HepG2 (cell line): ENCODE data around the gene PSORS1C2. TPM values are rescaled to one million over a fixed set of nuclear protein-coding genes. Genes with fewer than 3 reads are reported as not detected.

Source experiments
- ATAC-seq: fragments of 200-7000 bp; cut with Tn5 transposase; 3 replicates; pipeline ENCODE4 v1.9.1; 2020; ENCODE audit warnings: mild to moderate bottlenecking, moderate library complexity
- BruUV-seq: library from RNA; stranded (reverse); fragments of 400-500 nt; replicated peaks from 2 replicates; lab custom pipeline; 2021; lab: Mats Ljungman, UMichigan
- CTCF ChIA-PET: fragments of 300-600 bp; formaldehyde crosslinking; extraction: SDS; loops from one replicate; lab custom pipeline; 2021; ENCODE audit warnings: low total read pairs, inconsistent platforms, low intra/inter-chr PET ratio; lab: Yijun Ruan, JAX
- POLR2A ChIA-PET: fragments of 350-600 bp; sonication (Branson Sonifier 250); formaldehyde crosslinking; loops from one replicate; lab custom pipeline; 2020; ENCODE audit warnings: antibody characterized with exemption, inconsistent platforms; lab: Yijun Ruan, JAX
- DNase-seq: peaks from one replicate; pipeline ENCODE4 v3.0.0-alpha.2; 2015; ENCODE audit warnings: low spot score
- FAIRE-seq: peaks from 3 replicates; lab custom pipeline; 2011; peaks lifted over from hg19 to GRCh38; lab: Jason Lieb, UNC
- H2AFZ ChIP-seq: one replicate; pipeline ENCODE4 v1.6.1; 2011; ENCODE audit warnings: low read length, inconsistent platforms
- H3K27ac ChIP-seq: fragments of 300-600 bp; 3 replicates; pipeline ENCODE4 v1.8.0; 2011; ENCODE audit warnings: mixed run types, mild to moderate bottlenecking, mixed read lengths, low read length, inconsistent platforms; ENCODE audit not compliant: insufficient read depth; ENCODE audit errors: extremely low read length
- H3K27me3 ChIP-seq, 2 experiments: fragments of 200-600 bp in 1 of 2; 2 replicates in 1 of 2; 3 replicates in 1 of 2; pipeline versions ENCODE4 v1.6.0 to v1.8.0; 2011; ENCODE audit warnings: low read length in 2 of 2, mild to moderate bottlenecking in 2 of 2, moderate library complexity in 2 of 2, inconsistent platforms in 1 of 2; ENCODE audit not compliant: insufficient read depth in 2 of 2, control insufficient read depth in 1 of 2
- H3K36me3 ChIP-seq, 2 experiments: fragments of 200-600 bp in 1 of 2; replicated peaks in 1 of 2; 2 replicates in 1 of 2; 3 replicates in 1 of 2; pipeline versions ENCODE4 v1.5.1 to v1.8.0; 2011; ENCODE audit warnings: low read length in 2 of 2, inconsistent platforms in 1 of 2; ENCODE audit not compliant: insufficient read depth in 2 of 2, control insufficient read depth in 1 of 2
- H3K4me1 ChIP-seq: 2 replicates; pipeline ENCODE4 v1.5.1; 2012; ENCODE audit warnings: low read length, inconsistent platforms; ENCODE audit not compliant: insufficient read depth
- H3K4me2 ChIP-seq: 2 replicates; pipeline ENCODE4 v1.6.0; 2011; ENCODE audit warnings: low read depth, low read length, inconsistent platforms
- H3K4me3 ChIP-seq, 3 experiments: fragments of 200-600 bp in 1 of 3; sonication (generic), shearing (Covaris generic) in 1 of 3; replicated peaks in 1 of 3; 2 replicates each; pipeline ENCODE4 v1.5.1; 2011 to 2016; ENCODE audit warnings: low read length in 3 of 3, inconsistent platforms in 2 of 3, low read depth in 2 of 3, mild to moderate bottlenecking in 2 of 3, control low read depth in 1 of 3, mixed read lengths in 1 of 3; ENCODE audit not compliant: insufficient read depth in 1 of 3
- H3K79me2 ChIP-seq: one replicate; pipeline ENCODE4 v1.6.1; 2011; ENCODE audit warnings: low read length, inconsistent platforms; ENCODE audit not compliant: insufficient read depth
- H3K9ac ChIP-seq: 2 replicates; pipeline ENCODE4 v1.6.0; 2011; ENCODE audit warnings: mild to moderate bottlenecking, low read depth, low read length, inconsistent platforms; ENCODE audit not compliant: insufficient read depth
- H3K9me3 ChIP-seq: 2 replicates; pipeline ENCODE4 v1.5.1; 2012; ENCODE audit warnings: mild to moderate bottlenecking, low read length
- H4K20me1 ChIP-seq: 2 replicates; pipeline ENCODE4 v1.6.0; 2011; ENCODE audit warnings: inconsistent platforms, mild to moderate bottlenecking, low read length, moderate library complexity; ENCODE audit not compliant: insufficient read depth
- CHD2 ChIP-seq: IDR thresholded peaks from 2 replicates; pipeline ENCODE4 v1.6.1; 2011; ENCODE audit warnings: low read depth, low read length, improper control_type of control experiment
- FOXJ3 ChIP-seq: sonication (generic); formaldehyde crosslinking; IDR thresholded peaks from 2 replicates; pipeline ENCODE4 v1.4.0; 2020; ENCODE audit warnings: missing genetic modification reagents, mild to moderate bottlenecking, borderline replicate concordance
- FOXO4 ChIP-seq: sonication (generic); formaldehyde crosslinking; conservative IDR thresholded peaks from 2 replicates; pipeline ENCODE4 v1.8.1; 2023; ENCODE audit warnings: missing genetic modification reagents
- HMGA1 ChIP-seq: sonication (generic); formaldehyde crosslinking; conservative IDR thresholded peaks from 2 replicates; pipeline ENCODE4 v1.4.0; 2020; ENCODE audit warnings: missing genetic modification reagents
- MXD3 ChIP-seq: IDR thresholded peaks from 2 replicates; pipeline ENCODE4 v1.6.1; 2016; ENCODE audit warnings: mild to moderate bottlenecking, missing biosample characterization, missing genetic modification reagents
- PCBP2 ChIP-seq: fragments of 200-400 bp; formaldehyde crosslinking; optimal IDR thresholded peaks from 2 replicates; pipeline ENCODE3; 2018; ENCODE audit warnings: low read length, low read depth; ENCODE audit not compliant: poor library complexity, severe bottlenecking
- TCF12 ChIP-seq, 2 experiments: fragments of 450-650 bp in 1 of 2; sonication (generic) in 1 of 2; formaldehyde crosslinking in 1 of 2; IDR thresholded peaks; 2 replicates each; pipeline versions ENCODE4 v1.6.1 to v1.8.0; 2017 to 2022; ENCODE audit warnings: antibody characterized with exemption in 1 of 2, mild to moderate bottlenecking in 1 of 2, missing genetic modification reagents in 1 of 2, moderate library complexity in 1 of 2
- WGBS: methylation state at CpG from one replicate; pipeline ENCODE4 v1.1.6; 2017; ENCODE audit warnings: low lambda C conversion rate; 5-methylcytosine and 5-hydroxymethylcytosine counted together
- in situ Hi-C: cut with HindIII; loops from 2 replicates; pipeline ENCODE4 v1.10.0; 2017; ENCODE audit warnings: low pct_unique_long_range_greater_than_20kb; ENCODE audit not compliant: extremely low pct_ligation_motif_present
- intact Hi-C: fragments of 100-400 bp; cut with micrococcal nuclease; formaldehyde crosslinking; loops from one replicate; pipeline ENCODE4 v1.10.0; 2022; ENCODE audit not compliant: unreplicated experiment
- polyA plus RNA-seq, 8 experiments: library from polyadenylated mRNA; depleted of rRNA in 3 of 8; stranded (reverse) in 7 of 8; unstranded in 1 of 8; fragments of >200 nt; fragmentation: Illumina TruSeq in 4 of 8; extraction: Trizol in 4 of 8; gene quantifications; 2 replicates each; pipeline versions ENCODE4 v1.2.1 to v1.2.3, GENCODE V29; 2011 to 2016; ENCODE audit warnings: low read depth in 4 of 8, missing spikeins in 1 of 8, mixed read lengths in 1 of 8; ENCODE audit not compliant: insufficient read depth in 1 of 8
- total RNA-seq, 5 experiments: library from RNA; depleted of rRNA; stranded (reverse); fragments of >200 nt; fragmentation: Illumina TruSeq; extraction: Trizol; gene quantifications; 2 replicates each; pipeline ENCODE4 v1.2.3, GENCODE V29; 2016; ENCODE audit warnings: low read depth in 1 of 5

PSORS1C2 gene
- total and polyA plus RNA-seq, 2 of the 13 experiments (the other 11 are each of a cell fraction or from before 2014, with no cell fraction given): not detected

DNA sequence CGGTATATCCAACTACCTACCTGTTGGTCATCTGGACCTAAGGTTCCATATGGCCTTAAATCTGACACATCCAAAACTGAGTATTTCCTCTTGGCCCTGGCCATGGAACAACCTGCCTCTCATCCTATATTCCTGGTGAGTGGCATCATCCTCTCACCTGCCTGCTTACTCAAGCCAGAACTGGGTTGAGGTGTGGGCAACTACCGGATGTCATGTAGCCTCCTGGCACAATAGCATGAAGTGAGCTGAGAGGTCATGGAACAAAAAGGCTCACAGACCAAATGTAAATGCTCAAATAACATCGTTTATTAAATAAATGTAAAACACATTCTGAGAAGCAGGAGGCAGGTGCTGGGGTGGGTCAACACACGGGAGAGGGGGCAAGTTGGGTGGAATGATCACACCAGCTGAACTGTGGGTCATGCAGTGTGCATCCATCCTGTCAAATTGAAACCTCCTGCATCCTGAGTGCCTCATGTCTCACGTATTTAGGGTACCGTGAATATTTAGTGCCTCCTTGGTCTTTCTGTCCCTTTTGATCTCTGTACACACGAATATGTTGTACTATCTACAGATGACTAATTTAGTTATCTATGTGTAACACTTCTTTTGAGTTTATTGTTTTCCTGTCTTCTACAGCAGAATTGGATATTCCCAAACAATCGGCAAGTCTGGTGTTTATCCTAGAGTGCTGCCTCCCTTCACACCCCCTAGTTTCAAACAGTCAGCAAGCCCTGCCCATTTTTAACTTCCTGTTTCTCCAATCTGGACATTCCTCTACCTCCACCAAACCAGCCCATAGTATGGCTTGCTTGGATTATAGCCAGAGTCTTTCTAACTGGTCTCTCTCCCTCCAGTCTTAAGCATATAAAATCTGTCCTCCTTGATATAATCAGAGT lies 39.5 kb upstream of the PSORS1C2 start:
- no TSS peak for BruUV-seq
- in situ Hi-C loops: no loop called here
- ATAC-seq (no peak), FAIRE-seq (peak; percentile 32), DNase-seq (no peak)
- TF ChIP-seq CHD2: no peak
- TF ChIP-seq PCBP2: no peak
- 0 out of 2 replicates have a peak, but pooled peaks have one; percentile 60 for TF ChIP-seq FOXO4 (CRISPR knock-in tag)
- Histone ChIP-seq H3K27me3 (no peaks in the 10 kb centered on the region), H3K79me2 (peaks cover 31% of the 10 kb centered on the region), H3K4me2 (no peak overlapping the region), H2AFZ (no peak overlapping the region), H3K27ac (no peak overlapping the region), H3K9me3 (no peaks in the 10 kb centered on the region), H3K4me1 (peaks cover 14% of the 10 kb centered on the region), H3K9ac (no peak overlapping the region), H4K20me1 (peaks cover 4% of the 10 kb centered on the region; the same call in 1 of the 2 replicates), H3K36me3 (peaks cover 12 to 59% of the 10 kb centered on the region in 2 experiments), H3K4me3 (no peak overlapping the region)
- intact Hi-C loops: no loop called here
- ChIA-PET POLR2A (no interaction called here), CTCF (no interaction called here)
- 96% methylated on average over 8 of the region's 8 CpGs for WGBS

DNA sequence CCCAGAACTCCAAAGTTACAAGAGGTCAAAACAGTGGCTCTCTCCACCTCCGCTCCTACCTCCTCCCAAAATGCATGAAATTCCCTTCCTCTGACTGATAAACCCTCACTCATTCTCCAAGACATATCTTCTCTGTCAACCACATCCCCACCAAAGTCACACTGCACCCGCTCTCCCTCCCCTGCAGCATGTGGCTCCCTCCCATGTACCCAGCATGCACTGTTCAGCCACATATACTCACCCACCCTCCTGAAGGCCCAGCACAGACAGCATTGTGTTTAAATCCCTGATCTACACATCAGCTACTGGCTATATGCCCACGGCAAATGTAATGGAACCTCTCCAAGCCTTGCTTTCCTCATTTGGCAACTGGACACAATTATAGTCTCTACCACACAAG lies 37.1 kb upstream of the PSORS1C2 start:
- BruUV-seq: no TSS peak
- 97% methylated on average over 3 of the region's 3 CpGs for WGBS
- H3K9me3 ChIP-seq: no peaks in the 10 kb centered on the region
- peaks cover 16% of the 10 kb centered on the region for H3K79me2 ChIP-seq
- in situ Hi-C loops (no loop called here), intact Hi-C loops (no loop called here)
- H3K4me3 ChIP-seq: no peak overlapping the region
- peaks cover 16 to 62% of the 10 kb centered on the region in 2 experiments for H3K36me3 ChIP-seq
- H3K27ac ChIP-seq: no peak overlapping the region
- ChIA-PET CTCF (no interaction called here), POLR2A (no interaction called here)
- DNase-seq: no peak
- no peaks in the 10 kb centered on the region for H3K4me1 ChIP-seq
- peaks cover 4% of the 10 kb centered on the region; the same call in 1 of the 2 replicates for H4K20me1 ChIP-seq
- FAIRE-seq: no peak
- no peak for ATAC-seq
- H3K27me3 ChIP-seq: no peaks in the 10 kb centered on the region
- no peak overlapping the region for H3K4me2 ChIP-seq
- no peak overlapping the region for H2AFZ ChIP-seq
- no peak overlapping the region for H3K9ac ChIP-seq
- TF ChIP-seq MXD3 (CRISPR knock-in tag): no peak
- no peak for TF ChIP-seq FOXJ3 (CRISPR knock-in tag)
- TF ChIP-seq TCF12 (IDR thresholded peaks at IDR 0.05): no peak
- TF ChIP-seq TCF12 (CRISPR knock-in tag; IDR thresholded peaks at IDR 0.05): no peak
- TF ChIP-seq HMGA1 (CRISPR knock-in tag): no peak
